HT-29 (cell line): ENCODE measurements around the gene KANK4. TPM values are rescaled to one million over a fixed set of nuclear protein-coding genes. Genes with fewer than 3 reads are reported as not detected.

Source experiments
- DNase-seq: peaks from one replicate; pipeline ENCODE4 v3.0.0-alpha.2; 2015; ENCODE audit warnings: low spot score
- total RNA-seq: library from RNA; depleted of rRNA; stranded (reverse); fragments of >200 nt; shearing (Covaris generic); gene quantifications from 2 replicates; pipeline ENCODE4 v1.2.3, GENCODE V29; 2014

KANK4 gene
- total RNA-seq, 1 experiment from 2014 or later, result not detected

DNA sequence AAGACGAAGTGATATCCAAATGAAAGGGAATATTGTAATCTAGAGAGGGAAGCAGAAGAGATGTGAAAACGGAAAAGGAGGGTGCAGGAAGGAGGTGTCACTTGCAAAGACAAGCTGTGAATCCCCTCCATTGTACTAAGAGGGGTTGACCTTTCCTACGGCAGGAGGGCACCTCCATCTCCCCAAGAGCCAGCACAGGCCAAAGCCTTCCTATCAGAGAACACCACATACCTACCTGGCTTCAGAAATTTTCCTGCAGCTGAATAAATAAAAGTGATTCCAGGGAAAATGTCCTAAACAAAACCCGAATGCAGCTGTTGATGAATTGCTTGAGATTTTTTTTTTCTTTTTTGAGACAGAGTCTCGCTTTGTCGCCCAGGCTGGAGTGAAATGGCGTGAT lies 14.3 kb downstream of the KANK4 start:
- no peak for DNase-seq

GRCh38 chr1:62304515-62304914 lies 14.7 kb downstream of the KANK4 start:
- no peak for DNase-seq

- DNase-seq, result no peak
These were observed 17.4 kb downstream of the KANK4 start for GRCh38 chr1:62301726-62302390.

DNA sequence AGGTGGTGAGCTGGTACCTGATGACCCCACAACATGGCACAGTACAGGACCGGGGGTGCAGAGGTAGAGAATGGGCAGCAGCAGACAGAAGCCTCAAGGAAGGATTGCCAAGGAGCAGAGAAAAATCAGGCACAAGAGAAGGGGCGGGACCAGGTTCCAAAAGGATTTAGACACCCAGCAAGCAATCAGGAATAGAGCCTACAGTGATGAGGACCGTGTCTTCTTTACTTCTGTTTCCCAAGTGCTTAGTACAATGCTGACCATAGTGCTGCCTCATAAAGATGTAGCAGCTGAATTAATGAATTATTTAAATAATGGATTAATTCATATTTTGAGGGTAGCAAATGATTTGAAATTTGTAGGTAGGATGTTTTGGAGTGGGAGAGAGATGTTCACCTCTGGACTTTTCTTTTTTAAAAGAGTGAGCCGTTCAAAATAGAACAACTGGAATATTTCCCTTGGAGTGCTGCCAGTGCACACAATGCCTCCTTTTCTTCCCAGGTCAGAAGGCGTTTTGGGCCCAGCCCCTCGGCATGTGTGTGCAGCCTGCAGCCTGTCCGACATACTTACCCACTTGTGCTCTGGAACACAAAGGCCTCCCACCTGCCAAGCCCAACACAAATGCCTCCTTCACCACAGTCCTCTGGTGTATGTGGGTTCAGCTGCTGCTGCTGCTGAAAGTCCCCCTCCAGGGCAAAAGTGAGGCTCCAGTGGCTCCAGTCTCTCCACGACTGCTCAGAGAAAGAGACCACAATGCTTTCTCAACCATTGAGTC lies 19.6 kb downstream of the KANK4 start:
- no peak for DNase-seq

DNA sequence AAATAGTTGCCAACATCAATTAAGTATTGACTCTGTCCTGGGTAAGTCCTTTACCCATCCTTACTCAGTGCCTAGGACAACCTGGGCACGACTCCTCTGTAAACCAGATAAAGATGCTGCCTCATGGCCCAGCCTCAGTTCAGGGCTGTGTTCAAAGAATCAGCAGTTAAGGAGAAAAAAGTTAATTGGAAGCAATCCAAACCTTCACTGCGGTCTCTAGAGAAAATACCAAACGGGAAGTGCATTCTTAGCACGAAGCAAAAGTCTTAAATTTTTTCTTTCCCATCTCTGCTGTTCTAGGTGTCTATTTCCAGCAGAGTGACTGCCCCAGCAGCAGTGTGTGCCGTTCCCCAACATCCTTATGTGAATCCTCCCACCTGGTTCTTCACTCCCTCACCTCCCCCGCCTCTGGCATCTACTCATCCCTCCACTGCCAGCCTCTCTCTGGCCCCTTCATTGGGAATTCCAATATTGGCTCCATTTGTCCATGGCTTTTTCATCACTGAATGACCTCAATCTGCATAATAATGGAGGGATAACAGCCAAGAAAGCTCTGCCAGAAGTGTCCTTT lies 23.2 kb downstream of the KANK4 start:
- no peak for DNase-seq

DNA sequence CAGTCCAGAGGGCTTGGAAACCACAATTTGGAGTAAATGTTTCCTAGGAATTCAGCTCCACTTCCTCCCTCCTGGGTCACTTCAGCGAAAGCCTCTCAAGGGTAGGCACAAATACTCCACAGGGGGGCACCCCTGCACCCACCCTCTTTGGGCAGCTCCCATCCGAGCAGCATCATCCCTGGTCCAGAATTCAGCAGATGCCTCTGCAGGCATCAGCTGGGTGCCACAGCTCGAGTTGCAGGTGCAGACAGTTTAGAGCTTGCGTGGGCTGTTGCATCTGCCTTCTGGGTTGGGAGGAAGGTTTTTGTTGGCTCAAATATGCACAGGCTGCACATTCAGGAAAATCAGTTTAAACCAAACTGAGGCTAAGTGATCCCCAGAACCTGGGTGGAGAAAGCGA lies 25.0 kb downstream of the KANK4 start:
- peak; percentile 3 for DNase-seq

DNA sequence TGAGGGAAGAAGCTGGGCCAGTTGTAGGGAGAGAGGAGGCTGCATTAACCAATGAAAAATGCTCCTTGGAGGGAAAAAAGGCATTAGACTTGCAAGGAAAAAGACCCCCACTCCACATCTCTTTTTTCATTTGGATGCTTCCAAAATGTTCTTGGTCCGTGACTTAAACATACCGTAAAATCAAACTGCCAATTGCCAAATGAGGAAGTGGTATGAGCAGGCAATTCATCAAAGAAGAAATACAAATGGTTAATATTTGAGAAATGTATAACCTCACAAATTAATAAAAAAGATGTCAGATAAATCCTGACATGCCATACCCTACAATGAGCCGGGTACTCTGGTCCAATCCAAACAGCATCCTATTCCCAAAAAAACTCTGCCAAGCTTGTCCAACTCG lies 30.6 kb downstream of the KANK4 start:
- no peak for DNase-seq

GRCh38 chr1:62288224-62288623 lies 31.0 kb downstream of the KANK4 start:
- no peak for DNase-seq

DNA sequence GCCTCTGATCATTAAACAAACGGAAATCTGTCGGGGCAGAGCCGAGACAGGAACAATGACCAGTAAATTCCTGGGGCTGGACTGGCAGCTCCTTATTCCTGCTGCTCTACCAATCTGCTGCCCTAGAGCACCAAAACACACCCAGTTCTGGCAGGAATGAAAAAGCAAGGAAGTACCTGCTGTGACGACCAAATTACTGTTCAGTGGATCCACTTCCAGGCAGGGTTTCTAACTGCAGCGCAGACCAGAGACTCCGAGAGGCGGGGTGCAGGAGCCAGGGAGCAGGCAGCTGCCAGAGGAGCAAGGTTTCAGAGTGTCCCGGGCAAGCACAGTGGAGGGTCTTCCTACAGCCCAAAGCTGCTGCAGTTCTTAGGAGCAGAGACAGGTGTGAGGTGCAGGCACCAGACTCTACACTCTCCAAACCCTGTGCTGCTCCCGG lies 32.4 kb downstream of the KANK4 start:
- DNase-seq, result peak; percentile 7

- DNase-seq, result no peak
These were observed 33.0 kb downstream of the KANK4 start for GRCh38 chr1:62285984-62286785.

- DNase-seq, result no peak
These were observed 33.8 kb downstream of the KANK4 start for GRCh38 chr1:62285440-62285839.

DNA sequence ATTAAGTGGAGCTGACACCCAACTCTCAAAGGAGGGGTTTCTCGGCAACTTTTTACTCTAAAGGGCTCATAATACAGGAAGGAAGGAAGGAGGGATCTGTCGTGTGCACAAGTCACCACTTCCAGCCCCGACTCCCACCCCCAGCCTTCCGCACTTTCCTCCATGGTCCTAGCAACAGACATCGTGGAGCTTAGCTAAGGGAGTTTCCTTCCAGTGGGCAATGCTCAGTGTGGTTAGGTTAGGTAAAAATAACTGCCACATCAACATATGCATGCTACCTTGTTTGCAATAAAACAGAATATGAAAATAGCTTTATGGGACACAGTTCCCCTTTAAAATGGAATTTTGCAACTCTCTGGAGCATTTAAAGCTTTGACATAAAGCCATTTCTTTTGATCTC lies 35.2 kb downstream of the KANK4 start:
- no peak for DNase-seq

- no peak for DNase-seq
These were observed 36.1 kb downstream of the KANK4 start for GRCh38 chr1:62282909-62283755.

GRCh38 chr1:62281922-62282555 lies 37.2 kb downstream of the KANK4 start:
- no peak for DNase-seq

DNA sequence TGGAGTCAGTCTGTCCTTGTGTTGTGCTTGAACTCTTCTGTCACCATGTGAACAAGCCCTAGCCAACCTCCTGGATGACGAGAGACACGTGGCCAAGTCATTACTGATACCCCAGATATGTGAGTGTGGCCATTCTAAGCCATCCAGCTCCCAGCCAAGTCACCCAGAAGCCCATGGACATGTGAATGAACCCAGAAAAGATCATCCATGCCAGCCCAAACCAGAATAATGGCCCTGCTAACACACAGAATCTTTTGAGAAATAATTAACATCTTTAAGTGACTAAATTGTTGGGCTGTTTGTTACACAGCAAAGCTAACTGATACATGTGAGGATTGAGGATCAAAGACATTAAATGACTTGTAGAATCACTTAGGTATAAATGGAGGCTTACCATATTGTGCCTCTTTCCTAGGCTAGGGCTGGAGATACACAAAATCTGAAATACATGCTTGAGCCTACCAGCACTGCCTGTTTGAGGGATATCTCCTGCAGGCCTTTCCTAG lies 38.2 kb downstream of the KANK4 start:
- no peak for DNase-seq

DNA sequence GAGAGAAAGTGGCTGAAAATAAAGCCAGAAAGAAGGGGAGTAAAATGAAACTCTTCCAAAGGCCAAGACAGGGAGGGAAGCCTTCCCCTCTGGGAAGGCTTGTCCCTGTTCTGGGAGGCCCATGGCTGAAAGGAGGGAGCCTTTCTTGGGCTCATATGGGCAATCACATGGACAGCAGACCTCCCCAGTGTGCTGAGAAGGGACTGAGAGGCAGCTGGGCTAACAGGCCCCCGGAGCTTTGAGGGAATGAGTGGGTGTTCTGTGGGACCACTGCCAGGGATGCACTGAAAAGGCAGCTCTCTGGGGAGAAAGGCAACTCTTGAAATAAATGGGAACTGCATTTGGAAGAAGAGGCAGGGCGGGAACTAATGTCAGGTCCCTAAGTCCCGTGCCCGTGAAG lies 39.1 kb downstream of the KANK4 start:
- DNase-seq, result no peak

DNA sequence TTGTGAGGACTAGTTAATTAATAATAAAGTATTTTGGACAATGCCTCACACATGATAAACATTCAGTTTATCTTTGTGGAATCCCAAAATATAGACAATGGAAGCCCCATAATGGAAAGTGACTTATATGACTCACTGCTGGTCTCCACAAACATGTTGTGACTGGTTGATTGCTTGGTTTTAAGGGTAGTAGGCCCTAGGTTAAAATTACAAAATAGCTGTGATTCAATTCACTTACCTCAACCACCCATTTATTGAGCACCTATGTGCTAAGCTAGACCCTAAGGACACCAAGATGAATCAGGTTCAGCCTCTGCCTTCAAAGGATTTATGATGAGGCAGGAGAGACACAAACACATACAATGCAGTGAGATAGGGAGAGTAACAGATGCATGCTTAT lies 42.4 kb downstream of the KANK4 start:
- no peak for DNase-seq

DNA sequence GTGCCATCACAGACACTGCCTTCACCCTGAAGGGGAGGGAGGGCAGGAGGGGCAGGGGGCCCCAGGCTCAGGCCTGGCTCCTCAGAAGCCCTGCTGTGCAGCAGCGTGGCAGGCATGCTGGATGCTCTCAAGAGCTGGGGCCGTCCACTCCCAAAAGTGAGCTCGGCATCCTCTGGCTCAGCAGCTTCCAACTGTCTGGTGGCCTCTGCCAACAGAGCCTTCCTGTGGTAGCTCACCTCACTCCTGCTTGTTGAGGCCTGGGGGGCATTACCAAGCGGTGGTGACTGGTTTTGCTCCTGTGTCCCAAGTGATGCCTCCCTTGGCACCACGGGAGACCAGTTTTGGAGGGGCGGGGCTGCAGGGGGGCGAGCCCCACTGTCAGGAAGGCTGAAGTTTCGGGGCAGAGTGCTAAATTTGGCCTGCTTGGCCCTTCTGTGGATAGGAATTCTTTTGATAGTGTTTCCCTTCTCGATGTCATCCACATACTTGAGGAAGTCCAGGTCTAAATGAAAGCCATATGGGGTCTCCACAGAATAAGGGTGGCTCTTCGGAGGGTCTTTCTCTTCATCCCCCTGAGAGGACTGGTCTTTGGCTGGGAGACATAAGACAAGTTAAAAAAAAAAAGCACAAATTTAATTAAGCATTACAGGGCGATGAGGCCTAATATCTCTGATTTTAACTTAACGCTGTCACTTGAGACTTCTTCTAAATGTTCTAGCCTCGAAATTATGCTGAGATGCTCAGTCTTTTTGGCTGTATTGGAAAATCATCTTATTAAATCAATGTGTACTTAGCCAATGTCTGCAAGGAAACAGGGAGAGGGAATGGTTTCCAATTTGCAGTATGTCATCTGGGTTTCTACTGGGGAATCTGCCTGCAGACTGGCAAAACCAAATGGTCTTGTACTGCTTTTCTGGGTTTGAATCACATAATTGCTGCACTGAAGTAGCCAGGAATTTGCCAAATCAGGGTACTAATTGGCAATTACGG lies 44.4 kb downstream of the KANK4 start:
- no peak for DNase-seq

- no peak for DNase-seq
These were observed 45.3 kb downstream of the KANK4 start for GRCh38 chr1:62273953-62274352.
